A549 treated with AZD2906 at 1 μM for 4 hours (cell line): ENCODE results near the gene ZNF142. TPM values are rescaled to one million over a fixed set of nuclear protein-coding genes. Genes with fewer than 3 reads are reported as not detected.

Experiments
- total RNA-seq: library from RNA; stranded (reverse); fragments of 200-300 nt; extraction: Qiagen RNA extraction; gene quantifications from 5 replicates; pipeline ENCODE4 v1.2.3, GENCODE V29; 2022

Gene ZNF142, protein sequence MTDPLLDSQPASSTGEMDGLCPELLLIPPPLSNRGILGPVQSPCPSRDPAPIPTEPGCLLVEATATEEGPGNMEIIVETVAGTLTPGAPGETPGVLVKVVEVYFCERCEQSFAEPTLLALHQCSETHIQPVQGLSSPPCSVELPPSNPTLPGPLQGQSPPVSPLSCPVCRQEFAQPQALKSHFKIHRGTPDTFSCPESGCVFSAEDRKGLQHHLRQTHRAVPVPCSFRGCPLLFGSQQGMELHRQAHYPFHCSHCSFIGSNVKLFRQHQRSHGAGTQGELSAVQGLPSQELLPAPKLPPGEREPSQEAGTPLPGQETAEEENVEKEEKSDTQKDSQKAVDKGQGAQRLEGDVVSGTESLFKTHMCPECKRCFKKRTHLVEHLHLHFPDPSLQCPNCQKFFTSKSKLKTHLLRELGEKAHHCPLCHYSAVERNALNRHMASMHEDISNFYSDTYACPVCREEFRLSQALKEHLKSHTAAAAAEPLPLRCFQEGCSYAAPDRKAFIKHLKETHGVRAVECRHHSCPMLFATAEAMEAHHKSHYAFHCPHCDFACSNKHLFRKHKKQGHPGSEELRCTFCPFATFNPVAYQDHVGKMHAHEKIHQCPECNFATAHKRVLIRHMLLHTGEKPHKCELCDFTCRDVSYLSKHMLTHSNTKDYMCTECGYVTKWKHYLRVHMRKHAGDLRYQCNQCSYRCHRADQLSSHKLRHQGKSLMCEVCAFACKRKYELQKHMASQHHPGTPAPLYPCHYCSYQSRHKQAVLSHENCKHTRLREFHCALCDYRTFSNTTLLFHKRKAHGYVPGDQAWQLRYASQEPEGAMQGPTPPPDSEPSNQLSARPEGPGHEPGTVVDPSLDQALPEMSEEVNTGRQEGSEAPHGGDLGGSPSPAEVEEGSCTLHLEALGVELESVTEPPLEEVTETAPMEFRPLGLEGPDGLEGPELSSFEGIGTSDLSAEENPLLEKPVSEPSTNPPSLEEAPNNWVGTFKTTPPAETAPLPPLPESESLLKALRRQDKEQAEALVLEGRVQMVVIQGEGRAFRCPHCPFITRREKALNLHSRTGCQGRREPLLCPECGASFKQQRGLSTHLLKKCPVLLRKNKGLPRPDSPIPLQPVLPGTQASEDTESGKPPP (N-terminal part only)
- 14.8 to 19.4 TPM (median 16.4 TPM) in 5 replicates for total RNA-seq

DNA sequence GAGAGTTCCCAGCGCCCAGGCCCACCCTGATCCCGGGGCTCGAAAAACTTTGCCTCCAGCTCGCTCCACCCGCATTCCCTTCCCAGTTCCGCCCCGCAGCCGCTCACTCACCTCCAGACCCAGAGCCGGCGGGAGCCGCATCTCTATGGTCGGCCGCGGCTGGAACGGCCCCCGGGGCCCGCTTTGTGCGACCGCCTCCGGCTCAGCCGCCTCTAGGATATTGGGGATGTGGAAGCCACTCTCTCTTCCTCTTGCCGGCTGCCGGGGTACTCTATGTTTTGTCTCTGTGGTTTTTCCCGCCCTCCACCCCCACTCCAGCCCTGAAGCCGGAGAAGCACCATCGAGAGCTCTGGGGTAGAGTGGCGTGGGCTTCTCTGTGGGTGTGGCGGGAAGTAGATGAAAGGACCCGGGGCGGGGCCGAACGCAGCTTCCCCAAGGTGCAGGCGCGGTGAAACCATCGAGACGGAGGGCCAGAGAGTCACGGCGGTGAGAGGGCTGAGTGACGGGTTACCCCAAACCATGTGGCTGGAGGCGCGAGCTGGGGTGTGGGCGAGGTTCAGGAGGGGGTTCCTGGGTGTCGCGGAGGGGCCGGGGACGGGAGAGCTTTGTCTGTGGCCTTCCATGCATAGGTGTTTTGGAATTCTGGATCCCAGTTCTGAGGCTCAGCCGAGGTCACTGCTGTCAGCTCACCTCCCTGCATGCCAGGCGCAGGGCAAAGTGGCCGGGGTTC is at the start of gene ZNF142, which contains the start of gene BCS1L:
Gene ZNF142, minus strand, starts transcription at position 366 of the 730 bp plus-strand sequence. CDS start 3,194 bp downstream, outside the sequence.
Gene BCS1L, plus strand, starts transcription at position 426 of the 730 bp plus-strand sequence. CDS start 1,305 bp downstream, outside the sequence.

GRCh38 chr2:218671654-218672566 is 12.5 kb upstream of the ZNF142 start, which contains the start of the genes RNF25 and STK36:
Gene RNF25 (minus strand): TSS chr2:218672002. CDS start chr2:218671970, 32 bp downstream.
Gene STK36 (plus strand): TSS chr2:218672086. CDS start chr2:218672830, 744 bp downstream.

DNA sequence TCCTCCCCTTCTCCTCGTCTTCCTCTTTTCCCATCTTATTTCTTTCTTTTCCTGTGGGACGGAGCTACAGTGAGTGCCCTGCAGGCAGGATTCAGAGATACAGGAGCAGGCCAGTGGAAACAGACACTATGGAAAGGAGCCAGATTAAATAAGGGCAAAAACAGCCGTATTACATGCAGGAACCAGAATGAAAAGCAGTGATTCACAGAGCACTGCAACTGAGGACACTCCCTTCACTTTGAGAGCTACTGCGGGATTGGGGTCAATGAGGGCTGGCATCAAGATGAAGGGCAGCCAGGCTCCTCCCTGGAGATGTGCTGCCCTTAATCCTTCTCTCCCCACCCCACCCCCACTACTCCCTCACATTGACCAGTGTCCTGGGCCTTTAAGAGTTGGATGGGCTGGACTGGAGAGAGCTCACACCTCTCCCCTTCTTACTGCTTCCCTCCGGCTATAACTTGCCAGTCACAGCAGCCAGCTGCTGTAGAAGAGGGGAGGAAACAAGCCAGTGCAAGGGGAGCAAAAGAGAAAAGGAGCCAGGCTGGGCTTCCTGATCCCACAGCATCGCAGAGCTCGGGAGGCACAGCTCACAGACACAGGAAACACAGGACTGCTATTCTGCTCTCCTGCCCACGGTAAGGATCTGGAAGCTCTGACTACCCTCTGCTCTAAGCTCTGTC is 51.8 kb downstream of the ZNF142 start, which contains the start of gene PLCD4:
Gene PLCD4, plus strand, starts transcription at position 464 of the 680 bp plus-strand sequence. CDS start 7,841 bp downstream, outside the sequence.

Other genes starting within 250 kb of the ZNF142 start
- 0.16 to 0.36 TPM (median 0.28 TPM) in 5 replicates for gene VIL1, start 240.5 kb downstream of the ZNF142 start, total RNA-seq
- gene USP37, start 91.3 kb downstream of the ZNF142 start, total RNA-seq = 4.1 to 5.6 TPM (median 4.6 TPM) in 5 replicates
- 35.9 to 41.6 TPM (median 40.6 TPM) in 5 replicates for gene CNOT9, start 90.8 kb downstream of the ZNF142 start, total RNA-seq
- 0.22 to 0.80 TPM (median 0.38 TPM) in 5 replicates for gene PLCD4, start 51.7 kb downstream of the ZNF142 start, total RNA-seq
- gene BCS1L, start 60 bp upstream of the ZNF142 start, total RNA-seq = 42.2 to 52.1 TPM (median 47.6 TPM) in 5 replicates
- 41.8 to 51.5 TPM (median 48.1 TPM) in 5 replicates for gene RNF25, start 12.4 kb upstream of the ZNF142 start, total RNA-seq
- gene STK36, start 12.5 kb upstream of the ZNF142 start, total RNA-seq = 8.1 to 11.4 TPM (median 10.3 TPM) in 5 replicates
- gene TTLL4, start 51.2 kb upstream of the ZNF142 start, total RNA-seq = 22.3 to 26.4 TPM (median 24.4 TPM) in 5 replicates
- gene CYP27A1, start 122.5 kb upstream of the ZNF142 start, total RNA-seq = 0.09 to 0.18 TPM (median 0.11 TPM) in 5 replicates
- gene PRKAG3, start 172.2 kb upstream of the ZNF142 start, total RNA-seq = not detected in 5 replicates
- gene WNT6, start 200.2 kb upstream of the ZNF142 start, total RNA-seq = 0.17 to 0.27 TPM (median 0.25 TPM) in 5 replicates
- 0.06 to 0.11 TPM (median 0.09 TPM) in 4 of 5 replicates, not detected in the other for gene WNT10A, start 221.2 kb upstream of the ZNF142 start, total RNA-seq